Measurements from ENCODE around the gene CCNB2. TPM values are rescaled to one million over a fixed set of nuclear protein-coding genes. Genes with fewer than 3 reads are reported as not detected.

CCNB2 gene
- total RNA-seq, 1 donor from 2014 or later: 12.8 TPM

- Histone ChIP-seq H3K4me3 (ENCODE audit: low read depth, low read length) (no peak overlapping the region), H3K27me3 (ENCODE audit: control insufficient read depth, insufficient read depth, low read length) (no peaks in the 10 kb centered on the region), H3K36me3 (ENCODE audit: control insufficient read depth, insufficient read depth, low read length) (peaks cover 2% of the 10 kb centered on the region)
- no peak for DNase-seq (ENCODE audit: low read depth)
- no peak for TF ChIP-seq CTCF (IDR thresholded peaks at IDR 0.05; ENCODE audit: insufficient read depth, low read length, poor library complexity, severe bottlenecking)
Observed at GRCh38 chr15:59148153-59148833, 43.3 kb downstream of the CCNB2 start.

GRCh38 chr15:59150185-59150584 lies 45.2 kb downstream of the CCNB2 start:
- H3K4me3 ChIP-seq (ENCODE audit: low read depth, low read length): no peak overlapping the region
- no peaks in the 10 kb centered on the region for H3K27me3 ChIP-seq (ENCODE audit: control insufficient read depth, insufficient read depth, low read length)
- no peak for DNase-seq (ENCODE audit: low read depth)
- H3K36me3 ChIP-seq (ENCODE audit: control insufficient read depth, insufficient read depth, low read length): peaks cover 4% of the 10 kb centered on the region
- no peak for TF ChIP-seq CTCF (IDR thresholded peaks at IDR 0.05; ENCODE audit: insufficient read depth, low read length, poor library complexity, severe bottlenecking)

- TF ChIP-seq CTCF (IDR thresholded peaks at IDR 0.05; ENCODE audit: insufficient read depth, low read length, poor library complexity, severe bottlenecking): no peak
- DNase-seq (ENCODE audit: low read depth): no peak
- peaks cover 5% of the 10 kb centered on the region for H3K36me3 ChIP-seq (ENCODE audit: control insufficient read depth, insufficient read depth, low read length)
- no peak overlapping the region for H3K4me3 ChIP-seq (ENCODE audit: low read depth, low read length)
- no peaks in the 10 kb centered on the region for H3K27me3 ChIP-seq (ENCODE audit: control insufficient read depth, insufficient read depth, low read length)
Observed at GRCh38 chr15:59152694-59153450, 47.9 kb downstream of the CCNB2 start.

GRCh38 chr15:59153466-59153865 lies 48.5 kb downstream of the CCNB2 start:
- DNase-seq (ENCODE audit: low read depth): no peak
- Histone ChIP-seq H3K27me3 (ENCODE audit: control insufficient read depth, insufficient read depth, low read length) (no peaks in the 10 kb centered on the region), H3K36me3 (ENCODE audit: control insufficient read depth, insufficient read depth, low read length) (peaks cover 5% of the 10 kb centered on the region), H3K4me3 (ENCODE audit: low read depth, low read length) (no peak overlapping the region)
- TF ChIP-seq CTCF (IDR thresholded peaks at IDR 0.05; ENCODE audit: insufficient read depth, low read length, poor library complexity, severe bottlenecking): no peak

GRCh38 chr15:59154243-59154642 lies 49.3 kb downstream of the CCNB2 start:
- no peak overlapping the region for H3K4me3 ChIP-seq (ENCODE audit: low read depth, low read length)
- no peaks in the 10 kb centered on the region for H3K27me3 ChIP-seq (ENCODE audit: control insufficient read depth, insufficient read depth, low read length)
- H3K36me3 ChIP-seq (ENCODE audit: control insufficient read depth, insufficient read depth, low read length): peaks cover 8% of the 10 kb centered on the region
- DNase-seq (ENCODE audit: low read depth): no peak
- TF ChIP-seq CTCF (IDR thresholded peaks at IDR 0.05; ENCODE audit: insufficient read depth, low read length, poor library complexity, severe bottlenecking): no peak

Measured in kidney epithelial cell (primary cell).